Hepatocyte (in vitro differentiated cells): ENCODE data around the gene EXOC4. TPM values are rescaled to one million over a fixed set of nuclear protein-coding genes. Genes with fewer than 3 reads are reported as not detected.

Source experiments
- DNase-seq: peaks from one replicate; pipeline ENCODE4 v3.0.0-alpha.2; 2016; ENCODE audit warnings: low spot score
- H2AFZ ChIP-seq: fragments of 200-600 bp; sonication (generic); 2 replicates; pipeline ENCODE4 v1.6.0; 2016; ENCODE audit warnings: antibody characterized with exemption, mild to moderate bottlenecking
- H3K27ac ChIP-seq: fragments of 200-600 bp; sonication (generic); 2 replicates; pipeline ENCODE4 v1.5.1; 2016; ENCODE audit warnings: mild to moderate bottlenecking
- H3K27me3 ChIP-seq: fragments of 200-600 bp; sonication (generic); 2 replicates; pipeline ENCODE4 v1.6.1; 2016
- H3K36me3 ChIP-seq: fragments of 200-600 bp; sonication (generic); replicated peaks from 2 replicates; pipeline ENCODE4 v1.5.1; 2016; ENCODE audit warnings: low read depth; ENCODE audit not compliant: insufficient read depth
- H3K4me1 ChIP-seq: fragments of 200-600 bp; sonication (generic); 2 replicates; pipeline ENCODE4 v1.5.1; 2016; ENCODE audit warnings: mild to moderate bottlenecking, moderate library complexity; ENCODE audit not compliant: insufficient read depth
- H3K4me2 ChIP-seq: fragments of 200-600 bp; sonication (generic); 2 replicates; pipeline ENCODE4 v1.6.0; 2016
- H3K4me3 ChIP-seq: fragments of 200-600 bp; sonication (generic); 2 replicates; pipeline ENCODE4 v1.5.1; 2016; ENCODE audit warnings: mild to moderate bottlenecking
- H3K79me2 ChIP-seq: fragments of 200-600 bp; sonication (generic); 2 replicates; pipeline ENCODE4 v1.6.0; 2017; ENCODE audit warnings: mild to moderate bottlenecking
- H3K9me2 ChIP-seq: fragments of 200-600 bp; sonication (generic); replicated peaks from 2 replicates; pipeline ENCODE4 v1.6.0; 2017; ENCODE audit warnings: mild to moderate bottlenecking; ENCODE audit not compliant: insufficient read depth
- H3K9me3 ChIP-seq: fragments of 200-600 bp; sonication (generic); 2 replicates; pipeline ENCODE4 v1.5.1; 2016; ENCODE audit warnings: low read depth, mild to moderate bottlenecking
- H4K20me1 ChIP-seq: fragments of 200-600 bp; sonication (generic); 2 replicates; pipeline ENCODE4 v1.6.0; 2016; ENCODE audit warnings: mild to moderate bottlenecking; ENCODE audit not compliant: insufficient read depth, poor library complexity, severe bottlenecking
- EZH2 ChIP-seq: fragments of 200-600 bp; sonication (generic); IDR thresholded peaks from 2 replicates; pipeline ENCODE4 v1.6.1; 2016; ENCODE audit warnings: antibody characterized with exemption, mild to moderate bottlenecking, borderline replicate concordance
- EZH2phosphoT487 ChIP-seq: fragments of 200-600 bp; sonication (generic); IDR thresholded peaks from one replicate; pipeline ENCODE4 v1.6.1; 2018; ENCODE audit warnings: antibody characterized with exemption, mild to moderate bottlenecking, low read depth, moderate library complexity; ENCODE audit not compliant: unreplicated experiment, severe bottlenecking
- WGBS: methylation state at CpG from one replicate; pipeline ENCODE4 v1.1.6; 2016; ENCODE audit warnings: low lambda C conversion rate; ENCODE audit errors: missing lambda C conversion rate; 5-methylcytosine and 5-hydroxymethylcytosine counted together
- polyA plus RNA-seq: library from polyadenylated mRNA; unstranded; fragments of >200 nt; fragmentation: Nextera tagmentation; extraction: Ambion mirVana; gene quantifications from 2 replicates; pipeline ENCODE4 v1.2.1, GENCODE V29; 2016
- total RNA-seq: library from RNA; depleted of rRNA; stranded (reverse); fragments of >200 nt; gene quantifications from 2 replicates; pipeline ENCODE4 v1.2.3, GENCODE V29; 2014
- TF ChIP-seq, protein P1 (sequence below): fragments of 200-600 bp; sonication (generic); IDR thresholded peaks from 2 replicates; pipeline ENCODE4 v1.5.1; 2016; ENCODE audit warnings: antibody characterized with exemption, mild to moderate bottlenecking; ENCODE audit not compliant: poor library complexity

The EXOC4 gene
- total and polyA plus RNA-seq, 2 experiments from 2014 or later, result 34.8 to 56.1 TPM

DNA sequence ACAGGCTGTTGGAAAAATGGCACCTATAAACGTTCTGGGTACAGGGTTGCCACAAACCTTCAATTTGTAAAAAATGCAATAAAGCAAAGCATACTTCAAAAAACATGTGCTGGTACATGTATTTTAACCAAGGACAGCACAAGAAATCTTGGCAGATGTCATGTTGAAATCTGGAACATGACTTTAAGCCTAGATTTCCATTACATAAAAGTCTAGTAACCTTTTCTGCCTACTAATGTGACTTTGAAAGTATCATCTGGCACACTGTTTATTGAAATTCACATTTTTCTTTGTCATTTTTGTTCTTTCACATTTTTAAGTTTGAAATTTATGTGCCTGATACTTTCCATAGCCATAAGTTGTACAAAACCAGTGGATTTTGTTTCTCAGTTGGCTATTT, 296.8 kb downstream of the EXOC4 start:
- no peaks in the 10 kb centered on the region for H3K36me3 ChIP-seq
- DNase-seq, result no peak
- no peak for TF ChIP-seq EZH2phosphoT487
- TF ChIP-seq, protein P1, sequence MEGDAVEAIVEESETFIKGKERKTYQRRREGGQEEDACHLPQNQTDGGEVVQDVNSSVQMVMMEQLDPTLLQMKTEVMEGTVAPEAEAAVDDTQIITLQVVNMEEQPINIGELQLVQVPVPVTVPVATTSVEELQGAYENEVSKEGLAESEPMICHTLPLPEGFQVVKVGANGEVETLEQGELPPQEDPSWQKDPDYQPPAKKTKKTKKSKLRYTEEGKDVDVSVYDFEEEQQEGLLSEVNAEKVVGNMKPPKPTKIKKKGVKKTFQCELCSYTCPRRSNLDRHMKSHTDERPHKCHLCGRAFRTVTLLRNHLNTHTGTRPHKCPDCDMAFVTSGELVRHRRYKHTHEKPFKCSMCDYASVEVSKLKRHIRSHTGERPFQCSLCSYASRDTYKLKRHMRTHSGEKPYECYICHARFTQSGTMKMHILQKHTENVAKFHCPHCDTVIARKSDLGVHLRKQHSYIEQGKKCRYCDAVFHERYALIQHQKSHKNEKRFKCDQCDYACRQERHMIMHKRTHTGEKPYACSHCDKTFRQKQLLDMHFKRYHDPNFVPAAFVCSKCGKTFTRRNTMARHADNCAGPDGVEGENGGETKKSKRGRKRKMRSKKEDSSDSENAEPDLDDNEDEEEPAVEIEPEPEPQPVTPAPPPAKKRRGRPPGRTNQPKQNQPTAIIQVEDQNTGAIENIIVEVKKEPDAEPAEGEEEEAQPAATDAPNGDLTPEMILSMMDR, result no peak
- TF ChIP-seq EZH2, result no peak
- no peaks in the 10 kb centered on the region for H3K79me2 ChIP-seq
- no peak overlapping the region for H3K27ac ChIP-seq
- WGBS, result 70% methylated on average over 1 of the region's 1 CpG
- no peaks in the 10 kb centered on the region for H3K9me3 ChIP-seq
- no peak overlapping the region for H2AFZ ChIP-seq
- no peaks in the 10 kb centered on the region for H3K9me2 ChIP-seq
- H3K4me1 ChIP-seq, result no peaks in the 10 kb centered on the region
- H3K4me2 ChIP-seq, result no peak overlapping the region
- H3K27me3 ChIP-seq, result no peaks in the 10 kb centered on the region
- H4K20me1 ChIP-seq, result no peaks in the 10 kb centered on the region
- no peak overlapping the region for H3K4me3 ChIP-seq

GRCh38 chr7:133550145-133550544, 297.3 kb downstream of the EXOC4 start:
- Histone ChIP-seq H3K4me2 (no peak overlapping the region), H3K27ac (no peak overlapping the region), H3K9me3 (no peaks in the 10 kb centered on the region), H3K36me3 (no peaks in the 10 kb centered on the region), H3K79me2 (no peaks in the 10 kb centered on the region), H3K4me1 (no peaks in the 10 kb centered on the region), H3K4me3 (no peak overlapping the region), H2AFZ (no peak overlapping the region), H3K27me3 (no peaks in the 10 kb centered on the region), H3K9me2 (no peaks in the 10 kb centered on the region), H4K20me1 (no peaks in the 10 kb centered on the region)
- no peak for DNase-seq
- TF ChIP-seq EZH2phosphoT487 (no peak), EZH2 (no peak)
- TF ChIP-seq, protein P1, result no peak
- WGBS, result 96% methylated on average over 3 of the region's 3 CpGs

DNA sequence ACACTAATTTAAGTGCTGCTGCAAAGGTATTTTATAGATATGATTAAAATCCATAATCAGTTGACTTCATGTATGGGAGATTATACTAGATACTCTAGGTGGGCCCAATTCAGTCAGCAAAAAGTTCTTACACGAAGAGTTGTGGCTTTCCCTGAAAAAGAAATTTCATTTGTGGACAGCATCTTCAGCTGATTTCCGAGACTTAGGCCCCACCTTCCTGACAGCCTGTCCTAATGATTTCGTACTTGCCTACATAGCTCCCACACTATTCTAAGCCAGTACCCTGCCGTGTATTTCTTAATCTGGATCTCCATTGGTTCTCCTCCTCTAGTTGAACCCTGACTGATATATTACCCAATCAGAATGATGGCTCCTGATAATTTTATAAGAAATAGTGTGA, 297.9 kb downstream of the EXOC4 start:
- Histone ChIP-seq H4K20me1 (no peaks in the 10 kb centered on the region), H3K4me3 (no peak overlapping the region), H2AFZ (no peak overlapping the region), H3K27ac (no peak overlapping the region), H3K27me3 (no peaks in the 10 kb centered on the region), H3K79me2 (no peaks in the 10 kb centered on the region), H3K4me2 (no peak overlapping the region), H3K9me3 (no peaks in the 10 kb centered on the region), H3K9me2 (no peaks in the 10 kb centered on the region), H3K36me3 (no peaks in the 10 kb centered on the region), H3K4me1 (no peaks in the 10 kb centered on the region)
- no peak for DNase-seq
- TF ChIP-seq, protein P1, result no peak
- TF ChIP-seq EZH2, result no peak
- no peak for TF ChIP-seq EZH2phosphoT487
- 92% methylated on average over 4 of the region's 4 CpGs for WGBS

GRCh38 chr7:133551466-133551865, 298.6 kb downstream of the EXOC4 start:
- H3K4me3 ChIP-seq, result no peak overlapping the region
- no peaks in the 10 kb centered on the region for H3K9me2 ChIP-seq
- 91% methylated on average over 4 of the region's 4 CpGs for WGBS
- no peak overlapping the region for H3K4me2 ChIP-seq
- H3K27me3 ChIP-seq, result no peaks in the 10 kb centered on the region
- no peaks in the 10 kb centered on the region for H3K79me2 ChIP-seq
- no peak overlapping the region for H3K27ac ChIP-seq
- H4K20me1 ChIP-seq, result no peaks in the 10 kb centered on the region
- TF ChIP-seq, protein P1, result no peak
- no peak for TF ChIP-seq EZH2phosphoT487
- TF ChIP-seq EZH2, result no peak
- DNase-seq, result no peak
- no peaks in the 10 kb centered on the region for H3K9me3 ChIP-seq
- H3K36me3 ChIP-seq, result no peaks in the 10 kb centered on the region
- no peak overlapping the region for H2AFZ ChIP-seq
- H3K4me1 ChIP-seq, result no peaks in the 10 kb centered on the region
